Measurements from ENCODE around the gene DEK. TPM values are rescaled to one million over a fixed set of nuclear protein-coding genes. Genes with fewer than 3 reads are reported as not detected.
"Not testable (repeated sequence)": the region's sequence is repeated elsewhere in the genome, so short reads cannot be mapped to it uniquely, and the experiment has no call there.

Gene DEK
- total RNA-seq, 4 donors from 2014 or later, result 69.5 to 106 (median 93.0) TPM

GRCh38 chr6:18227166-18227565, 37.2 kb downstream of the DEK start:
- Histone ChIP-seq H3K9me3 (peaks cover 0 to 25% (median 10%) of the 10 kb centered on the region in 3 donors), H3K36me3 (peaks cover 0 to 98% (median 11%) of the 10 kb centered on the region in 3 donors)
- H3K4me3 ChIP-seq; H3K27me3 ChIP-seq; DNase-seq; H3K27ac ChIP-seq; H3K4me1 ChIP-seq; intact Hi-C loops (cut with DNase I): not testable (repeated sequence)
- WGBS, 2 donors, result 92 to 95% methylated on average over 9 of the region's 9 CpGs

- DNase-seq; intact Hi-C loops (cut with DNase I); H3K4me1 ChIP-seq; H3K27ac ChIP-seq; H3K4me3 ChIP-seq; H3K27me3 ChIP-seq: not testable (repeated sequence)
- peaks cover 0 to 19% (median 8%) of the 10 kb centered on the region in 3 donors for H3K9me3 ChIP-seq
- H3K36me3 ChIP-seq, result peaks cover 0 to 98% (median 11%) of the 10 kb centered on the region in 3 donors
- 60 to 69% methylated on average over 2 of the region's 5 CpGs for WGBS, 2 donors
Measured at GRCh38 chr6:18226451-18227105, 37.8 kb downstream of the DEK start.

- TF ChIP-seq CTCF (IDR thresholded peaks at IDR 0.05) (no peak), POLR2A (IDR thresholded peaks at IDR 0.05) (no peak)
- Histone ChIP-seq H3K36me3 (peaks cover 0 to 94% (median 0%) of the 10 kb centered on the region in 3 donors), H3K27ac (no peak overlapping the region), H3K9me3 (no peaks in the 10 kb centered on the region), H3K4me1 (peaks cover 0 to 4% (median 0%) of the 10 kb centered on the region in 3 donors), H3K27me3 (no peaks in the 10 kb centered on the region), H3K4me3 (no peak overlapping the region)
- intact Hi-C loops (cut with DNase I), result no loop called here
- DNase-seq, result no peak
- WGBS, 2 donors, result 88 to 95% methylated on average over 4 of the region's 4 CpGs
Measured at GRCh38 chr6:18221288-18221615, 43.1 kb downstream of the DEK start.

- H3K4me1 ChIP-seq, result peaks cover 0 to 4% (median 0%) of the 10 kb centered on the region in 3 donors
- no peaks in the 10 kb centered on the region for H3K27me3 ChIP-seq
- H3K9me3 ChIP-seq, result no peaks in the 10 kb centered on the region
- peaks cover 0 to 94% (median 5%) of the 10 kb centered on the region in 3 donors for H3K36me3 ChIP-seq
- H3K4me3 ChIP-seq, result no peak overlapping the region
- 34 to 67% methylated on average over 7 of the region's 7 CpGs for WGBS, 2 donors
- H3K27ac ChIP-seq, result no peak overlapping the region
- TF ChIP-seq CTCF (IDR thresholded peaks at IDR 0.05) (no peak), POLR2A (IDR thresholded peaks at IDR 0.05) (no peak)
- DNase-seq, result no peak
- intact Hi-C loops (cut with DNase I), result no loop called here
Measured at GRCh38 chr6:18219591-18219990, 44.7 kb downstream of the DEK start.

- Histone ChIP-seq H3K9me3 (no peaks in the 10 kb centered on the region), H3K27me3 (no peaks in the 10 kb centered on the region), H3K27ac (no peak overlapping the region), H3K4me1 (peaks cover 0 to 4% (median 0%) of the 10 kb centered on the region in 3 donors), H3K4me3 (no peak overlapping the region), H3K36me3 (peaks cover 0 to 94% (median 5%) of the 10 kb centered on the region in 3 donors)
- no peak for DNase-seq
- intact Hi-C loops (cut with DNase I), result no loop called here
- 90 to 95% methylated on average over 3 of the region's 3 CpGs for WGBS, 2 donors
- no peak for TF ChIP-seq CTCF (IDR thresholded peaks at IDR 0.05)
- no peak for TF ChIP-seq POLR2A (IDR thresholded peaks at IDR 0.05)
Measured at GRCh38 chr6:18218233-18218632, 46.1 kb downstream of the DEK start.

- H3K27ac ChIP-seq, result no peak overlapping the region
- 79 to 82% methylated on average over 7 of the region's 7 CpGs for WGBS, 2 donors
- intact Hi-C loops (cut with DNase I), result no loop called here
- H3K4me3 ChIP-seq, result no peak overlapping the region
- H3K27me3 ChIP-seq, result no peaks in the 10 kb centered on the region
- TF ChIP-seq CTCF (IDR thresholded peaks at IDR 0.05), result no peak
- no peak for TF ChIP-seq POLR2A (IDR thresholded peaks at IDR 0.05)
- peaks cover 0 to 88% (median 5%) of the 10 kb centered on the region in 3 donors for H3K36me3 ChIP-seq
- H3K9me3 ChIP-seq, result no peaks in the 10 kb centered on the region
- no peak for DNase-seq
- H3K4me1 ChIP-seq, result peaks cover 0 to 4% (median 0%) of the 10 kb centered on the region in 3 donors
Measured at GRCh38 chr6:18216411-18216810, 47.9 kb downstream of the DEK start.
